Fibroblast of peridontal ligament (primary cell): ENCODE data around the gene JMJD1C.

Experiments used
- DNase-seq: peaks from one replicate; pipeline ENCODE4 v3.0.0-alpha.2; 2010; ENCODE audit errors: extremely low read depth

The JMJD1C gene

DNA sequence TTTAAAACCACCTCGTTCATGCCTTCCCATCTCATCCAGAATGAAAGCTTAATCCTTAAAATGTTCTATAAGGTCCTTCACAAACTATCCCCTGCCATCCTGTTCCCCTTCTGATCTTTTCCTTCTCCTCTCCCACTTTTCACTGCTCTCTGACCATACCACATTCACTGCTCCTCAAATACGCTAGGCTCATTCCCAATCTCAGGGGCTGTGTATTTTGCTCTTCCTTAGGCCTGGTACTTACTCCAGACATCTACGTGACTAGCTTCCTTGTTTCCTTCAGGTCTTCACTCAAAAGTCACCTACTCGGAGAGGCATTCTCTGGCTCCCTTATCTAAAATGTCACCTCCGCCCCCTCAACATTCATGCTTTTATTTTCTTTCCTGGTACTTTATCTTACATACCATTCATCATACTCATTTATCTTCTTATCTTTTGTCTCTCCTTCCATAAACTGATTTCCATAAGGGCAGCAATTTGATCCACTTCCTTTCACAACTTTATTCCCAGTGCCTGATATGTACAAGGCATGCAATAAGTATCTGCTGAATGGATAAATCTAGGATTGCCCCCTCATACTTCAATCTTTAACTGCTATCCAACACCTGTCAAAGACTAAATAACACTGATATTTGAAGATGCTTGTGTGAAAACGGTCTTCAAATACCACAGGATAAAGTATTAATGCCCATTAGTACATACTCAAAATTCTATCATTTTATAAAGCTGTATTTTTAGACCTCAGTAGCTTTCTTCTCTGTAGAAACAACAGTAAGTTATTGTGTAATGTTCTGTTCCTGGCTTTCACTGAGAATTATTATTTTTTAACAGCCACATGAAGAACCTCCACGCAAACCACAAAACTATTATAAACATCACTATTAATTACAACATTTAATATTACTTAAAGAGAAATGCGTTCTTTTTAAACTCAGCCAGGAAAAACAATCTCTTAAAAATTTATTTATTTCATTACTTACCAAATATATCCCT lies 27.0 kb downstream of the JMJD1C start:
- no peak for DNase-seq

DNA sequence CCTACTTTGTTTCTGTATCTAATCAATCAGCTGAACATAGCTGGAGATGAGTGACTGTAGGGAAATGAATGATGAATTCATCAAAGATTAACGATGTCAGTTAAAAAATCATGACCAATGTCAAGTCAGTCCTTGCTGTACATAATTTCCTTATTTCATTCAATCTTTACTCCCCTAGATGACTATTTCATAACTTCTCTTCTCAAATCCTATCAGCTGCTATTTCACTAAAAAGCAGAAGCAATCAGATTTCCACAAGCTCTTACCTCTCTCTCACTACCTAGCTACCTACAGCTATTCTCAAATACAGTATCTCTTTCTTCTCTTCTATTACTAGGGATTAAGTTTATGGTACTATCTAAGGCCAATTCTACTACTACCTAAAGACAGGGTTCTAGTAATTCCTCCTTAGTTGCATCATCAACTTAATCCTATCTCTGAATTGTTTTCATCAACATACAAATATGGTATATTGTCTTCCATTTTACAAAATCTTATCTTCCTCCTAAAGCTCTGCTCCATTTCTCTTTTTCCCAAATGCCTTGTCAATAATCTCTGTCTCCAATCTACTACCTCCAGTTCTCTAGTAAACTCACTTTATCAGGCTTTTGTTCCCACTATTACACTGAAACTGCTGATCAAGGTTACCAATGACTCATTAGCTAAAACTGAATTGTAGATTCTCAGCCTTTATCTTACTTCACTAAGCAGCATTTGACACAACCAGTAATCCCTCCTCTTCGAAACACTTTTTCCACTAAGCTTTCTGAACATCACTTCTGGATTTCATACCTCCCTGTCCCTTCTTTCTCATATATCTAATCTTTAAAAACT lies 28.4 kb downstream of the JMJD1C start:
- no peak for DNase-seq

DNA sequence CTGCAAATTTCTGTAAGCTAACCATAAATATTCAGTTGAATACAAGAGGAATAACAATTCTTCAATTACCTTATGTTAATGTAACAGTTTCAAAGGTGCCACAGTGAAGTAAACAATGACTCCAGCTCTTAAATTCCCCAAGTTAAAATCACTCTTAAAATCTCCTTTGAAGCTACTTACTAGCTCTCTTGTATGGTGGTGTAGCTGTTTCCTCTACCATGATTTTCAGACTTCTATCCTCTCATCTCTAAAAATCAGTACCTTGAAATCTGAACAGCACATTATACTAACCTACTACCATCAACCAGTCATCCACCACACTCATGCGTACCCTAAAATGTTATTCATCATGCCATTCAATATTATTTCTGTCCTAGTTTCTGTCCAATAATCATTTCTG lies 29.6 kb downstream of the JMJD1C start:
- no peak for DNase-seq

DNA sequence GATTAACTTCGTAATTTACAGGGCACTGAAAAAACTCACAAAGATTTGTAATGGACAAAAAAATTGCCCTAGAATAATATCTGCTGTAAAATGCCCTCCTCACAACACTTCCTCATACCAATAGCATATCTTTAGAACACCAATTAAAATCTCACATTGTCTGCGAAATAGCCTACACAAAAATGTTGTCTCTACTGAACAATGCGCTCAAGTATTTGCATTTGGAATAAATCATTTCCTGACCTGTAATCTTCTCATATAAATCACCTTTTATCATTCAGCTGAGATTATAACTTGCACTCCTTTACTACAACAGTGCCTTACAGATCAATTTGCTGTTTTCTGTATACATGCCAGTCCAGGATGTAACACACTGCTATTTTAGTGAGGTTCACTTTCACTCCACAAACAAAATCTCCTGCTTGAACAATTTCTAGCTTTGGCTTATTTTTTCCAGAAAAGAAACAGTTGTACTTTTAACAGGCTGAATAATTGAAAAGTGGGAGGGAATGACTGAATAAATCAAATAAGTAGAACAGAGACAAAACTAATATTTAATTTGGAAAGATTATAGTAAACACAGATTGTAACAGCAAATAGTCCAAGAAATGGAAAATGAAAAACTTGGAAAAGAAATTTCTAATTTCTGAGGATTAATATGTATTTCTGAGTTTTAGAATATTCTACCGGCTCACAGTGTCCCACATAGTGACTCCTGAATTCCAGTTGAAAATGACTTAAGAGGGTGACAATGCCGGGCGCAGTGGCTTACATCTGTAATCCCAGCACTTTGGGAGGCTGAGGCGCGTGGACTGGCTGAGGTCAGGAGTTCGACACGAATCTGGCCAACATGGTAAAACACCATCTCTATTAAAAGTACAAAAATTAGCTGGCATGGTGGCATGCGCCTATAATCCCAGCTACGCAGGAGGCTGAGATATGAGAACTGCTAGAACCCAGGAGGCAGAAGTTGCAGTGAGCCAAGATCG lies 30.6 kb downstream of the JMJD1C start:
- no peak for DNase-seq

DNA sequence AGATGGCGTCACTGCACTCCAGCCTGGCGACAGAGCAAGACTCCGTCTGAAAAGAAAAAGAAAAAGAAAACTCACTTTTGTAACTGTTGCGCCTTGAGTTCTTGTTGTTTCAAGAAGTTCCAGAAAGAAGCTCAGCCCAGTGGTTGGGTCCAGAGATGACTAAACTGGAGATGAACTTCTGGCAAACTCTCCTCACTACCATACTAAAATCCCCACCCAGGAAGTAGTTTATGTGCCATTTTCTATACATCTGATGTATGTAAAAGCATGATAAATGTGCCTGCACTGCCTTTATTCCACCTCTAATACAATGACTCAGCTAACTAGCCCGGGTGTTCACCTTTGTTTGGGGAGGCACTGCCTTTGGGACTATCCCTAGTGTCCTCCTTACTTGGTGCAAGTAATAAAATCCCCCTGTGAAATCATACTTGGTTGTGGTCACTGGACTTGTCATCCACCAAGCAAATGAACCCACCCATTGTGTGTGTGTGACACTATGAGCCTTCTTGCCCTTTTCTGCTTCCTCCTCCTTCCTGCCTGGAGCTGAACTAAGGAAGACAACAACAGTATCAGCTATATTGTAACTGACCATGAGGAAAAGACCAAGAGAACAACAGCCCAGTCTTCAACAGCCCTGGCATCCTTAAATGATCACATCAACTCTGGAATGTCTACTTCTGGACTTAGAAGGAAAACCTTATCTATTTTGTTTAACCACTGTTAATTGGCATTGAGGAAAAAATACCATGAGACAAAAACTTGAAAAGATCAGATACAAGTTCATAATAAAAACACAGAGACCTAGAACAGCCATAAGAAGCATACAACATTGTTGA lies 33.6 kb downstream of the JMJD1C start:
- no peak for DNase-seq

DNA sequence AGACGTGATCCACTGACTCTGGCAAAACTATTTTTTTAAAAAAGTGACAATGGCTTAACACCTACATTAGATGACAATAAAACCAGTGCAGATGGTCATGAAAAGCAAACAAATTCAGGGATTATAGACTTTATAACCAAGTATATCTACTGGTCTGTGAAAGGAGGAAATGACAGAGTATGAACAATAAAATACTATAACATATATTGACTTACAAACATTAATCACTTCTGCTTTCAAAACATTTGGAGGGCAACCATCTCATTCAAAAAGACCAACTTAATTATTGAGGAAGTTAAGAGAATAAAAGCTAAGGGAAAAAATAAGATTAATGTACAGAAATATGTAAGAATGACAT lies 34.8 kb downstream of the JMJD1C start:
- no peak for DNase-seq

DNA sequence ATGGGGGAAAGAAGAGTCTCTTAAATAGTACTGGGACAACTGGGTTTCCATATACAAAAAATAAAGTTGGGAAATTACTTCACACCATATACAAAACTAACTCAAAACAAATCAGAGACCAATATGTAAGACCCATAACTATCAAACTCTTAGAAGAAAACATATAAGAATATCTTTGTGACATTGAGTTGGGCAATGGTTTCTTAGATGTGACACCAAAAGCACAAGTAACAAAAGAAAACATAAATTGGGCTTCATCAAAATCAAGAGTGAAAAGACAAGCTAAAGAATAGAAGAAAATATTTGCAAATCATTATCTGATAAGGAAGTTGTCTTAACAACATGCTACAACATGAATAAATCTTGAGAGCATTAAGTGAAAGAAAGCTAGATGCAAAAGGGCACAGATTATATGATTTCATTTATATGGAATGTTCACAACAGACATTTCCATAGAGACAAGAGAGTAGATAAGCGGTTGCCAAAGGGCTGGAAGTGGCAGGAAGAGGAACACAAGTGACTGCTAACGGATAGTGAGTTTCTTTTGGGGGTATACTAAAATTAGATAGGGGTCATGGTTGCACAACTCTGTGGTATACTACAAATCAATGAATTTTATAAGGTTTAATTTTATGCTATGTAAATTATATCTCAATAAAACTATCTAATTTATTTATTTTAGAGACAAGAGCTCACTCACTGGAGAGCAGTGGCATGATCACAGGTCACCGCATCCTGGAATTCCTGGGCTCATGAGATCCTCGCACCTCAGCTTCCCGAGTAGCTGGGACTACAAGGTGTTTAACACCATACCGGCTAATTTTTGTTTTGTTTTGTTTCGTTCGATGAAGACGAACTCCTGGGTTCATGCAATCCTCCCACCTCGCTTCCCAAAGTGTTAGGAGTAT lies 35.4 kb downstream of the JMJD1C start:
- peak; percentile 67 for DNase-seq

DNA sequence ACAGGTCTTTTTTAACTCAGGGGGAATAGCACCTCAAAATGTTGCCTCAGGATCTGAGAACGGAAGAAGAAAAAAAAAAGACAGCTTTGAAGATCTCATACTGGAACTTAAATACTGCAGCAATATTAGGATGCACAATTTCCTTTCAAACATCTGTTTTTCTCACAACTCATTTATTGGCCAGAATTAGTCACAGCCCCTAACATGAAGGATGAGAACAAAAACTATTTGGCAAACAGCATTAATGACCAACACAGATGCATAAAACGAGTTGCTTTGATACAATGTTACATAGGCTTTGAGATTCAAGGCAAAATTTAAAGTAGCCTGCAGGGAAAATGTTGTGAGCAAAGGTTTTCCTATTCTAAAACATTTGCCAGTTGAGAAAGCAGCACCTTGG lies 36.5 kb downstream of the JMJD1C start:
- DNase-seq, result peak; percentile 40

DNA sequence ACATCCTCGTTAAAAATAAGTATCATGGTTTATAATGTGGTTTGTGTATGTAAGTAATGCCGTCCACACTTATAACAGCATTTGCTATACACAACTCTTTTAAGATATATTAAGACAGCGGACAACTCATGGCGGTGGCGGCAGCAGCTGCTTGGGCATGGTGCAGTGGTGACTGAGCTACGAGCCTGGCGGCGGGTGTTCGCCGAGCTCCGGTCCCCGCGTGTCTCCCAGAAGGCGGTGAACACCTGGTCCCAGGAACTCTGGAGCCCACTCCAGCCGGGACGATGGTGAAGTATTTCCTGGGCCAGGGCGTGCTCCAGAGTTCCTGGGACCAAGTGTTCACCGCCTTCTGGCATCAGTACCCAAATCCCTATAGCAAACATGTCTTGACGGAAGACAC lies 38.8 kb downstream of the JMJD1C start:
- no peak for DNase-seq

DNA sequence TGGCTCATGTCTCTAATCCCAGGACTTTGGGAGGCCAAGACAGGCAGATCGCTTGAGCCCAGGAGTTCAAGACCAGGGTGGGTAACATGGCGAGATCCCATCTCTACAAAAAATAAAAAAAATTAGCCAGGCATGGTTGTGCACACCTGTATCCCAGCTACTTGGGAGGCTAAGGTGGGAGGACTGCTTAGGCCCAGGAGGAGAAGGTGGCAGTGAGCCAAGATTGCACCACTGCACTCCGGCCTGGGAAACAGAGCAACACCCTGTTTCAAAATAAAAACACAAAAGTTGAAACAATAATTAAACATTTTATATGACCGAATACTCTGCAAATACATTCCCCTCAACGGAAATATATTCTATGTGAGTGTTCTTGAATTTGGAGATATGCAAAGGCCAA lies 40.3 kb downstream of the JMJD1C start:
- DNase-seq, result no peak

DNA sequence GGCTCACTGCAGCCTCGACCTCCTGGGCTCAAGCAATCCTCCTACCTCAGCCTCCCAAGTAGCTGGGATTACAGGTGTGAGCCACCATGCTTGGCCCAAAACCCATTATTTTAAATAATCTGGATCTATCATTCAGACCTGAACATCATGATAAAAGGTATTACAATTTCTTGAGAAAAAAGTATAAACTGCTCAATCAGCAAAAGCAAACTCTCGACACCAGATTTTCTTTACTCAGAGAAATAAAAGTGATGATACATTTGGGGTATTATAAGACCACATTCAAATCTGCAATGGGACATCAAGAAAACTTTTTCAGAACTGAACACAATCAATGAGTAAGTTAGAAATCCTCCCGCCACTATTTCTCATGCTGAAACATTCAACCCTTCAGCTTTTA lies 41.2 kb downstream of the JMJD1C start:
- DNase-seq, result no peak

DNA sequence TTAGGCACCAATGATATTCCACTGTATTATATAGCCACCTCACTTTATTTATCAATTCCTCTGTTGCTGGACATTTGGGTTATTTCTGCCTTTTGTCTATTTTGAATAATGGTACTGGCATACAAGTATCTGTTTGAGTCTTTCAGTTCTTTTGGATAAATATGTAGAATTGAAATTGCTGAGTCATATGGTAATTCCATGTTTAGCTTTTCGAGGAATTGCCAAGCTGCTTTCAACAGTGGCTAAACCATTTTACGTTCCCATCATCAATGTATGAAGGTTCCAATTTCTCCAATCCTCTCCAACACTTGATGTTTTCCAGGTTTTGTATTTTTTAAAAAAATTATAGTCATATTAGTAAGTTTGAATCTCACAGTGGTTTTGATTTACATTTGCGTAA lies 42.3 kb downstream of the JMJD1C start:
- peak; percentile 52 for DNase-seq

DNA sequence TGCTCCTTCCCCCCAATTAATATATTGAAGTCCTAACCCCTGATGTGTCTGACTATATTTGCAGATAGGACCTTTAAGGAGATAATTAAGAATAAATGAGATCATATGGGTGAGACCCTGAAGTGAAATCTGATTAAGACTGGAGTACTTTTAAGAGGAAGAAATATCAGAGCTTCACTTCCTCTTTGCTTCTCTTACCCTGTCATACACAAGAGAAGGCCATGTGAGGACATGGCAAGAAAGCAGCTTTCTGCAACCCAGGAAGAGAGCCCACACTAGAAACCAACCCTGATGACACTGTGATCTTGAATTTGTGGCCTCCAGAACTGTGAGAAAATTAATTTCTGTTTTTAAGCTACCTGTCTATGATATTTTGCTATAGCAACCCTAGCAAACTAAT lies 44.2 kb downstream of the JMJD1C start:
- no peak for DNase-seq

DNA sequence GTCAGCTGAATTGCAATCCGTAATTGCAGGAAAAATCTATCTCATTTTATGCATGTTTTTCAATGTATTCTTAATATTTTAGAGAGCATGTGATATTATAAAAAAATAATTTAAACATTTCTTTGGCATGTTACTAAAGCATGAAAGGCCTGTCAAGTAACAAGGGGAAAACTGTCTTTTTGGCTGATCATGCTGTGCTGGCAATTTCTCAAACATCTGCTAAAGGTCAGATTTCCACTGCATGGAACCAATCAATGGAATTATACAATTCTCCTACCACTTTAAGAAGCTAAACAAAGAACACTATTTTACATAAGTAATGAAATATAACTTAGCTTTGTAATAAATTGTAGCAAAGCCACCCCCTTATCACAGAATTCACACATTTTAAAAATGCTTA lies 49.4 kb downstream of the JMJD1C start:
- DNase-seq, result peak; percentile 91

DNA sequence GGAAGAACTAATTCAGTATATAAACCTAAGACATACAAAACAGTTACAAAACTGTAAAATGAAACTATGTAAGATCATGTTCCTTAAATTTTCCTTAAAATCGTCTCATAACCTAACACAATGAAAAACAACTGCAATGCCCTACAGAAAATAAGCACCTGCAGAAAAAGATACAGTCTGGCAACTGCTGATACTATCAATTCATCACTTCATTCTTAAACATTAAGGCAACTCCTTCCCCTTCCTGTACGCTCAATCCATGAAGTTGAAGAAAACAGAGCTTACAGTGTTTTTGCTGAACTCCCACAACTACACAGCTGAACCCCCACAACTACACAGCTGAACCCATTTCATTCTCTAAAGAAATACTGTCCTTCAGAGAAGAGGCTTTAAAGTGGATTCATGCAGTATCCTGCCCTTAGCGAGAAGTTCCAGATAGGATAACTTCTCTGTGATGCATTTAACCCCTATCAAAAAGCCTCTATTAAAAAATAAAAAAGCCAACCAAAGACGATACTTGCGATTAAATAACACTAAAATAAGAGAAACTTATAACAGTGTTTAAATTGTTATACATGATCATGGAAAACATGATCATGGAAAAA lies 50.0 kb downstream of the JMJD1C start:
- no peak for DNase-seq

DNA sequence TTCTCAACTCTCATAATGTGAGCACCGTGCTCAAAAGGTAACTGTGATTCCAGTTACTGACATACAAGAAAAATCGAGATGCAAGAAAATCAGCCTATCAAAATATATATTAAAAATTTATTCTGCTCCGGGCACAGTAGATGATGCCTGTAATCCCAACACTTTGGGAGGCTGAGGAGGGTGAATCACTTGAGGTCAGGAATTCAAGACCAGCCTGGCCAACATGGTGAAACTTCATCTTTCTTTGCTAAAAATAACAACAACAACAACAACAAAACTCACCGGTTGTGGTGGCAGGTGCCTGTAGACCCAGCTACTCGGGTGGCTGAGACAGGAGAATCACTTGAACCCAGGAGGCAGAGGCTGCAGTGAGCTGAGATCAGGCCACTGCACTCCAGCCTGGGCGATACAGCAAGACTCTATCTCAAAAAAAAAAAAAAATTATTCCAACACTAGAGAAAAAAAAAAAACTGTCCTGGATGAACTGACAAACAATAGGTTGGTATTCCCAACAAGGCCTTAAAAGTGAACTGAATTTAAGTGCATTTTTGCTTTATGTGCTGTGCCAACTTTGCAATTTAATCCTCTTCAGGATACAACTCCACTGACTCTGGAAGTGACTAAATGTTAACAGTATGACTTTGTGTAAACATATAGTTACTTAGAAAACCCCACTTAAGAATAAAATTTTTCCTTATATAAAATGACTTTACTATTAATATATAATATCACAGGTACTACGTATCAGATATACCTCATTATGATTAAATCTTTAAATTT lies 51.1 kb downstream of the JMJD1C start:
- peak; percentile 87 for DNase-seq

DNA sequence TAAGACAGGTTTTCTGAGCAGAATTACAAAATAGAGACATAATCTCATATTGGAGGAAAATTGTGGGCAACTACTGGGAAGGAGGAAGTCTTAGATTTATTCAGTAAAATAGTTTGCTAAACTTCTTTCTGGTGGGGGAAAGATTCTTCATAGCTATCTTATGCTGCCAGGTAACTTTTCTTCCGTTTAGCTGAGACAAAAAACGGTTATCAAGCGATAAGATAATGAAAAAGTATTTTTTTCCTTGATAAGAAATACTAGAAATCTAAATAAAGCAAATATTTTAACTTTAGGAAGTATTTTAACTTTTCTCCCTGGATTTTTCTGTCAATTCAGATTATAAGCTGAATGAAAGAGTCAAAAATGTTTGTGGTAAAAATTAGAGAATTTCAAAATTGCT lies 52.3 kb downstream of the JMJD1C start:
- no peak for DNase-seq

DNA sequence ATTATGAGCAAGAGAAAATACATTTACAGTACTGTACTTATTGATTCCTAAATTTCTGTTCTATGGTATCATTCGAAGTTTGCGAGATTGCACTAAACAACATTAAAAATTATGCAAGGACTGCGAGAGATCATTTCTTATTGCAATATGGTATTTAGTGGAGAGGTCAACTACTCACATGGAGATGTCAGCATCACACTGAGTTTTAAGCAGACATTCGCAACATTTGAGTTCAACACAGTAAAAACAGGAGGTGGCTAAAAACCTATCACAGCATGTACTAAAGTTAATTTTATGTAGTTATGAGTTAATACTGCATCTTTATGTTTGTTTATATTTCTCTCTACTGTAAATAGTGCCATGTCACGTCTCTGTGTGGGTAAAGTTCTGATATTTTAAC lies 53.5 kb downstream of the JMJD1C start:
- DNase-seq, result no peak
